ENCODE data around the gene MRPL43.
A peak's percentile ranks its signal among the peaks of the same experiment; 100 is the strongest.

Gene MRPL43

GRCh38 chr10:101002456-101002855, 15.2 kb upstream of the MRPL43 start:
- H3K4me3 ChIP-seq (ENCODE audit: low read depth, low read length): no peak overlapping the region
- no peak for DNase-seq (ENCODE audit: low read depth)
- TF ChIP-seq CTCF (IDR thresholded peaks at IDR 0.05; ENCODE audit: low read depth, low read length, missing control alignments): no peak
- in situ Hi-C loops (cut with HindIII; ENCODE audit: low sequenced_read_pairs): no loop called here

- in situ Hi-C loops (cut with HindIII; ENCODE audit: low sequenced_read_pairs): no loop called here
- no peak for TF ChIP-seq CTCF (IDR thresholded peaks at IDR 0.05; ENCODE audit: low read depth, low read length, missing control alignments)
Observed at GRCh38 chr10:101001659-101002035, 14.3 kb upstream of the MRPL43 start.

GRCh38 chr10:101000915-101001658, 13.8 kb upstream of the MRPL43 start:
- DNase-seq (ENCODE audit: low read depth): peak; percentile 55
- peak overlapping the region; percentile 91 for H3K4me3 ChIP-seq (ENCODE audit: low read depth, low read length)
- in situ Hi-C loops (cut with HindIII; ENCODE audit: low sequenced_read_pairs): no loop called here
- TF ChIP-seq CTCF (IDR thresholded peaks at IDR 0.05; ENCODE audit: low read depth, low read length, missing control alignments): no peak

More at GRCh38 chr10:101001659-101002035, 14.3 kb upstream of the MRPL43 start:
- peak overlapping the region; percentile 91 for H3K4me3 ChIP-seq (ENCODE audit: low read depth, low read length)
- no peak for DNase-seq (ENCODE audit: low read depth)

- DNase-seq (ENCODE audit: low read depth): no peak
- TF ChIP-seq CTCF (IDR thresholded peaks at IDR 0.05; ENCODE audit: low read depth, low read length, missing control alignments): no peak
- in situ Hi-C loops (cut with HindIII; ENCODE audit: low sequenced_read_pairs): no loop called here
- peak overlapping the region; percentile 91 for H3K4me3 ChIP-seq (ENCODE audit: low read depth, low read length)
Observed at GRCh38 chr10:101000127-101000914, 13.0 kb upstream of the MRPL43 start.

- in situ Hi-C loops (cut with HindIII; ENCODE audit: low sequenced_read_pairs): loop anchor here (5.0 kb wide), 1 partner anchor 33 kb away; the partner anchor contains the start of genes PDZD7 and SFXN3
- H3K4me3 ChIP-seq (ENCODE audit: low read depth, low read length): peak within 1 kb of the TSS; percentile 91
- DNase-seq (ENCODE audit: low read depth): no peak
- no peak for TF ChIP-seq CTCF (IDR thresholded peaks at IDR 0.05; ENCODE audit: low read depth, low read length, missing control alignments)
Observed at GRCh38 chr10:100999742-101000126, 12.4 kb upstream of the MRPL43 start, which contains the start of gene LZTS2. Gene LZTS2, plus strand, starts transcription at chr10:100999808. Its CDS starts 2,731 bp downstream, at chr10:101002539.

GRCh38 chr10:100998991-100999741, 11.9 kb upstream of the MRPL43 start:
- peak; percentile 74 for TF ChIP-seq CTCF (IDR thresholded peaks at IDR 0.05; ENCODE audit: low read depth, low read length, missing control alignments)
- in situ Hi-C loops (cut with HindIII; ENCODE audit: low sequenced_read_pairs): loop anchor here (5.0 kb wide), 1 partner anchor 33 kb away; the partner anchor contains the start of genes PDZD7 and SFXN3
- H3K4me3 ChIP-seq (ENCODE audit: low read depth, low read length): peak overlapping the region; percentile 91
- no peak for DNase-seq (ENCODE audit: low read depth)
